GM19240 (cell line): Measurements from ENCODE around the gene MAGOHB.

Experiments used
- DNase-seq: peaks from one replicate; pipeline ENCODE4 v3.0.0; 2011; ENCODE audit warnings: low spot score; ENCODE audit not compliant: insufficient read length

Gene MAGOHB

DNA sequence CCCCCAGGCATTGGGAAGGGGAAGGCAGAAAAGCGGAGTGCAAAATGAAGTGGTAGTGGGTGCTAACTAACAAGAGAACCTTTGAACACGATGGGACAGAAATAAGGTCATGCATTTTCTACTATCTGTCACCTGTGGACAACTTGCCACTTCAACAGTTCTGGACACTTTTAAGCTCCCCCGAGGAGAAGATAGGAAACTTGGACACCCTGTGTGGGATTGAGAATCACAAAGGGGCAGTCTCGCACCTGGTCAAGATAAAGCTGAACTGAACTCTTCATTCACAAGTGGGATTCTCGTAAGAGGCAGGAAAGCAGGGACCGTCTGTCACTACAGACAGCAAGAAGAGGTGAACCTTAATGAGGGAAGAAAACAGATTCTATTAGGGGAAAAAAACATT is 56.1 kb downstream of the MAGOHB start:
- DNase-seq: no peak

DNA sequence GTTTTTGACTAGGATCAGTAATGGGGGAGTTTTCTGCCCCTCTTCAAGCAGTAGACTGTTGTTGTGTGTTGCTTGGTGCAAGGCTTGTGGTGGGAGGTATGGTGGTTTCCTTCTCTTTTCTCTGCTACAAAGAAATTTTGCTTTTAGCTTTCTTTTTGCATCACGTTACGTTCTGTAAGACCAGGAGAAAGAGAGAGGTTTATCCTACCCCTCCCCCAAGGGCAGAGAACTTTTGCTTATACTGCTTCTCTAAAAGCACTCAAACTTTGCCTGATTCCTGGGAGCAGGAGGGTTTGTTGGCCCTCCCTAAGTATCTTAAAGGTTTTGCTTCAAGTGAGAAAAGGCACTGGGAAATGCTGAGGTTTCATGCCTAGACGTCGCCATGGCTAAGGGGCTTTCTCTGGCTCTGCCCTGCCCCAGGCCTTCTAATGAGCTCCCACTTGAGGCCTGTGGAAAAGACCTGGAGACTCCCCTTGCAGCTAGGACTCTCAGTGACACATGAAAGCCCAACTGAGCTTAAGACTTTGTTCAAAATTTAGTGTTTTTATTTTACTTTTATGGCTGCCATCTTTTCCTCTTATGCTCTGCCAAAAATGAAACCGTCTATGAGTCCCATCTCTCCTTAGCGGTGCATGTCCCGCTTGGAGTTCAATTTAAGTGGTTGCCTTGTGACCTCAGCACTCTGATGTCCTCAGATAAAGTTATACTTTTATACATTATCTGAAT is 58.5 kb downstream of the MAGOHB start:
- no peak for DNase-seq

DNA sequence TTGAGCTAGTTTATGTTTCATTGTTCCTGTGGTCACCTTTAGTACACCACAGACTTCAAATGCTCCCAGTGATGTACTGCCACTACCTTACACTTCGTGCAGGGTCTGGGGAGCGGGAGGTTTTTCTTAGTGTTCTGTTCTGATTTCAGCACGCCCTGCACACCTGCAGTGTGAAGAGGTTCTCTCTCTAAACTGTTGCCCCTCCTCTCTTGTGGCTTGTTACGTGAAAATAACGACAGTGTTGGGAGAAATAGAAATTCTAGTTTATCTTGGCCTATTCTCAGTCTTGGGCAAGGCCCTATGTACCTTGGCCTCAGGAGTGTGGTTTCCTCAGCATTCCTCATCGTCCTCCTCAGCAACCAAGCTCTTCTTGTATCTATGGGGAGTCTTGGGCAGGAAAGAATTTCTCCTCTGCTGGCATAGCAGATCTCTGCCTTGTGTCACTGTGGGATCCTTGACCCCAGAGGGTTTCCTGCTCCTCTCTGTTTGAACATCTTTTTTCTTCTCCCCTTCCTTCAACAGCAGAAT is 59.1 kb downstream of the MAGOHB start:
- no peak for DNase-seq
